BJ (cell line): ENCODE measurements around the gene RHBDF2. TPM values are rescaled to one million over a fixed set of nuclear protein-coding genes. Genes with fewer than 3 reads are reported as not detected.

Experiments used
- CTCF ChIA-PET: fragments of 350-600 bp; formaldehyde crosslinking; extraction: SDS; loops from one replicate; lab custom pipeline; 2021; ENCODE audit warnings: antibody characterized with exemption, inconsistent platforms; lab: Yijun Ruan, JAX
- POLR2A ChIA-PET: fragments of 300-600 bp; sonication (Branson Sonifier 250); formaldehyde crosslinking; extraction: SDS; loops from one replicate; lab custom pipeline; 2021; ENCODE audit warnings: antibody characterized with exemption; lab: Charles Lee
- DNase-seq: peaks from one replicate; pipeline ENCODE4 v3.0.0-alpha.2; 2011; ENCODE audit warnings: low read depth
- H3K27me3 ChIP-seq: 2 replicates; pipeline ENCODE4 v1.6.0; 2011; ENCODE audit warnings: low read length; ENCODE audit not compliant: control insufficient read depth, insufficient read depth
- H3K36me3 ChIP-seq: 2 replicates; pipeline ENCODE4 v1.5.1; 2011; ENCODE audit warnings: low read length; ENCODE audit not compliant: control insufficient read depth, insufficient read depth
- H3K4me3 ChIP-seq: 2 replicates; pipeline ENCODE4 v1.5.1; 2011; ENCODE audit warnings: low read depth, mild to moderate bottlenecking, control low read depth, low read length
- polyA plus RNA-seq: library from polyadenylated mRNA; depleted of rRNA; stranded (reverse); fragments of >200 nt; gene quantifications from 2 replicates; pipeline ENCODE4 v1.2.3, GENCODE V29; 2011
- TF ChIP-seq, protein P1 (sequence below): IDR thresholded peaks from 2 replicates; pipeline ENCODE4 v1.5.1; 2011; ENCODE audit warnings: low read depth, mild to moderate bottlenecking, control low read depth, inconsistent platforms, low read length, moderate library complexity; ENCODE audit not compliant: insufficient read depth

Gene RHBDF2
- polyA plus RNA-seq, 1 experiment = 8.9 TPM

DNA sequence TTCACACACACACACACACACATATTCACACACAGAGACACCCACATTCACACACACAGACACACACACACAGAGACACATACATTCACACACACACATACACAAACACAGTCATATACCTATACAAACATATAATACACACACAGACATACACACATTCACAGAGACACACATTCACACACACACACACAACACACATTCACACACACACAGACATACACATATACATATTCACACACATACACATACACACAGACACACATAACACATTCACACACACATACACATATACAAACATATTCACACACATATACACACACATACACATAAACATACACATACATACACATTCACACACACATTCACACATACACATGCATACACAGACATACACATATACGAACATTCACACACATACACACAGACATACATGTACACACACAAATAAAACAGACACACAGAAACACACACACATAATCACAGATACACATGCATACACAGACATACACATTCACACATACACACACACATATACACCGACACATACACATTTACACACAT lies 46.5 kb upstream of the RHBDF2 start:
- Histone ChIP-seq H3K27me3 (0 out of 2 replicates have a peak, but pooled peaks cover 3% of the 10 kb centered on the region), H3K4me3 (no peak overlapping the region), H3K36me3 (no peaks in the 10 kb centered on the region)
- DNase-seq = no peak
- TF ChIP-seq, protein P1, sequence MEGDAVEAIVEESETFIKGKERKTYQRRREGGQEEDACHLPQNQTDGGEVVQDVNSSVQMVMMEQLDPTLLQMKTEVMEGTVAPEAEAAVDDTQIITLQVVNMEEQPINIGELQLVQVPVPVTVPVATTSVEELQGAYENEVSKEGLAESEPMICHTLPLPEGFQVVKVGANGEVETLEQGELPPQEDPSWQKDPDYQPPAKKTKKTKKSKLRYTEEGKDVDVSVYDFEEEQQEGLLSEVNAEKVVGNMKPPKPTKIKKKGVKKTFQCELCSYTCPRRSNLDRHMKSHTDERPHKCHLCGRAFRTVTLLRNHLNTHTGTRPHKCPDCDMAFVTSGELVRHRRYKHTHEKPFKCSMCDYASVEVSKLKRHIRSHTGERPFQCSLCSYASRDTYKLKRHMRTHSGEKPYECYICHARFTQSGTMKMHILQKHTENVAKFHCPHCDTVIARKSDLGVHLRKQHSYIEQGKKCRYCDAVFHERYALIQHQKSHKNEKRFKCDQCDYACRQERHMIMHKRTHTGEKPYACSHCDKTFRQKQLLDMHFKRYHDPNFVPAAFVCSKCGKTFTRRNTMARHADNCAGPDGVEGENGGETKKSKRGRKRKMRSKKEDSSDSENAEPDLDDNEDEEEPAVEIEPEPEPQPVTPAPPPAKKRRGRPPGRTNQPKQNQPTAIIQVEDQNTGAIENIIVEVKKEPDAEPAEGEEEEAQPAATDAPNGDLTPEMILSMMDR = no peak
- ChIA-PET CTCF (interaction anchor here (1.1 to 6.0 kb wide), 10 partner anchors 10 to 169 kb away, joined by 3 to 103 read pairs (median 14); partner anchors contain the start of gene AANAT), POLR2A (no interaction called here)

DNA sequence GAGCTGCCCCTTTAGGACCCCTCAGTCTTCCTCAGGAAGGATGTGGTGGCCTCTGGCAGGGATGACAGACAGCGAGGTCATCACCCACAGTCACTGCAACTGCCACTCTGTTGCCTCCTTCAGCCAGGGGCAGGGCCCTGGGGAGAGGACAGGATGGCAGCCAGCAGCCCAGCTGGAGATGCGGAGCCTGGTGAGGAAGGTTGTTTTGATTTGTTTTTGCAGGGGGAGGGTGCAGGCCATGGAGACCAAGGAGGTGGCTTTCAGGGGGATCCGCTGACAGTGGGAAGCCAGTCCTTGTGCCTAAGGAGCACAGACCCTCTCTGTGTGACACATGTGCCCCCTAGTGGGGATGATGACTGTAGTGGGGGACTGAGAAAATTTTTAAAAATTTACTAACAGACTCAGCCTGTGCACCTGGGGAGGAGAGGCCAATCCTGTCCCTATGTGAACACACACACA lies 46.0 kb upstream of the RHBDF2 start:
- no peak for DNase-seq
- no peak overlapping the region for H3K4me3 ChIP-seq
- ChIA-PET POLR2A (no interaction called here), CTCF (interaction anchor here (0.8 to 6.0 kb wide), 17 partner anchors 11 to 169 kb away, joined by 3 to 103 read pairs (median 7); partner anchors contain the start of gene AANAT)
- TF ChIP-seq, protein P1 = peak; percentile 80
- H3K27me3 ChIP-seq = 0 out of 2 replicates have a peak, but pooled peaks cover 3% of the 10 kb centered on the region
- H3K36me3 ChIP-seq = no peaks in the 10 kb centered on the region

DNA sequence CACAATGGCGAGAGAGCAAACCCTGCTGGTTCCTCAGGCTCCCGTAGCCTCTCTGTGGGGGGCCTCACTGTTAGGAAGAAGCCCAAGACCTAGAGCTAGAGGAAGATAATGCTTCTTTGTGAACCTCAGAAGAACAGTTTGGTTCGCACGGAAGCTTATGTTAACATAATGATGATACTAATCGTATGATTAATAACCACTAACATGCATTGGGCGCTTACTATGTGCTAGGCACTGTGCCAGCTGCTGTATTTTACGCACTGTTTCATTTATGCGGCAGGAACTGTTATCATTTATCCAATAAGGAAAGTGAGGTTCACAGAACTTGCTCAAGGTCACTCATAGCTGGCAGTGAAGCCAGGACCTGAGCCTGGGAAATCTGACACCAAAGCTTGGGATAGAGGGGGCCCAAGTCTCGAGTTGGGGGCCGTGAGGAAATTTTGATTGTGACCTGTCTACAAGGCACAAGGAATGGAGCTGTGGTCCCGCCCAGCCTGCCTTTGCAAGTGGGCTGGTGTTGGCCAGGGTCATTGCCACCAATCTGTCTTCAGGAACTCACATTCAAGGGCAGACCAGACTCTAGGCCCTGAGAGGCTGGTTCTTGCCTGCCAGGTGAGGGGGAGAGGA lies 45.4 kb upstream of the RHBDF2 start:
- TF ChIP-seq, protein P1 = no peak
- H3K4me3 ChIP-seq = no peak overlapping the region
- 0 out of 2 replicates have a peak, but pooled peaks cover 3% of the 10 kb centered on the region for H3K27me3 ChIP-seq
- ChIA-PET CTCF (interaction anchor here (0.7 to 6.0 kb wide), 20 partner anchors 10 to 1051 kb away, joined by 3 to 103 read pairs (median 4); partner anchors contain the start of gene AANAT), POLR2A (no interaction called here)
- H3K36me3 ChIP-seq = no peaks in the 10 kb centered on the region
- no peak for DNase-seq

DNA sequence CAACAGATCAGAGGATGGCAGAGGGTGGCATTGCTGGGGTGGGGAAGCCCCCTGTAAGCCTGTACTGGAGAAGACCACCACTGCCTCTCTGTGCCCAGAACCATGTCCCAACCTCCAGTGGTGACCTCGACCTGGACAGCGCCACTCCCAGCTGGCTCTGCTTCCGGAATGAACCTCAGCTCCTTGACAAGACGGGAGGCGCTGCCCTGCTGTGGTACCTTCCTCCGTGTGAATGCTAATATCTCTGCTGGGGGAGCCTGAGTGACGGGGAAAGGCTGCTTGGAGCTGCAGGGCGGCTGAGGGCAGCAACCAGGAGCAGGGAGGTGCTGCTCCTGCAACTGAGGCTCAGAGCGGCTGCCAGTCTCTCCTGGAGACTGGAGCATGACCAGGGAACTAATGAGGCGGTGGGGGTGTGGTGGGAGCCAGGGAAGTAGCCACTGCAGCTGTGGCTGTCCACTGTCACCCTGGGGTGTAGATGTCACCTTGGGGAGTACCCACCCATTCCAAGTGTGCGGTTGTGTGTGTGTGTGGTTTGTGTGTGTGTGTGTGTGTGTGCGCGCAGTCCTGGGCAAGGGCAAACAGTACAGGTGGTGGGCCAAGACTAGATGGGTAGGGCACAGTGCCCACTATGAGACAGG lies 44.8 kb upstream of the RHBDF2 start:
- no peak for DNase-seq
- H3K36me3 ChIP-seq = no peaks in the 10 kb centered on the region
- no peak overlapping the region for H3K4me3 ChIP-seq
- ChIA-PET CTCF (interaction anchor here (0.7 to 6.0 kb wide), 19 partner anchors 10 to 1050 kb away, joined by 3 to 103 read pairs (median 7); partner anchors contain the start of gene AANAT), POLR2A (no interaction called here)
- TF ChIP-seq, protein P1 = no peak
- 0 out of 2 replicates have a peak, but pooled peaks cover 3% of the 10 kb centered on the region for H3K27me3 ChIP-seq
